ENCODE measurements around the gene WNT7A.

The WNT7A gene

GRCh38 chr3:13792051-13792490, 87.8 kb downstream of the WNT7A start:
- DNase-seq (ENCODE audit: low read depth), result no peak

GRCh38 chr3:13791198-13792050, 88.4 kb downstream of the WNT7A start:
- DNase-seq (ENCODE audit: low read depth), result no peak

DNA sequence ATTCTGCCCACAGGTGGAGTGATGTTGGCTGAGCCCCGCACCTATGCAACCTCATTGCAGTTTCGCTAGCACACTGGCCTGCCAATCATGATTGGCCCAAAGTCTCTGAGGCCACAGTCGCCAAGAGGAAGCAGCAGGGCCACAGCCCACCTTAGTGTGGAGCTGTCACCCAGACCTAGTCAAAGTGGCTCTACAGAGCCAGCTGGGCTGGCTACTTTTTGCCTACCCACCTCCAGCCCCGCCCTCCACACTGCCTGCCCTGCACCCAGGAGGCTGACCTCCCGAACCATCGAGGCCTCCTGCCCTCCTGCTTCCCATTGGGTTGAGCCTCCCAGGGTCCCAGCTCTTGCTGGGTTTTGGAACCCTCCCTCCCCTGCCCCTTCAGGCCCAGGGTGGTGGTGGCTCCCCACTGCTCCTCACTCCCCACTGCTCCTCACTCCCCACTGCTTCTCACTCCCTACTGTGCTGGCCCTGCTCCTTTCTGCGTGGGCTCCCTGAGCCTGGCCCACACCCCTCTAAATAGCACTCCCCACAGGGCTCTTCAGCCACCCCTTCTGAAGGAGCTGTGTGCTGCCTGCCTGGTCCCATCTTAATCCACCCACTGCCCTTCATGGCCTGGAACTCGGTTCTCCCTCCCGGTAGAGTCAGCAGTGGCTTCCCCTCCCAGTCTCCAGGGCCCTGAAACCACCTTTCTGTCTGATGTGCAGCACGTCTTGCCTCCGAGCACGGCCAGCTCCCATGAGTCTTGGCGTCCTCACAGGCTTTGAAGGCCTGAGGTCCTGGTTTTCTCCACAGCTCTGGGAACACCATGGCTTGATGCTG, 89.3 kb downstream of the WNT7A start:
- DNase-seq (ENCODE audit: low read depth), result no peak

DNA sequence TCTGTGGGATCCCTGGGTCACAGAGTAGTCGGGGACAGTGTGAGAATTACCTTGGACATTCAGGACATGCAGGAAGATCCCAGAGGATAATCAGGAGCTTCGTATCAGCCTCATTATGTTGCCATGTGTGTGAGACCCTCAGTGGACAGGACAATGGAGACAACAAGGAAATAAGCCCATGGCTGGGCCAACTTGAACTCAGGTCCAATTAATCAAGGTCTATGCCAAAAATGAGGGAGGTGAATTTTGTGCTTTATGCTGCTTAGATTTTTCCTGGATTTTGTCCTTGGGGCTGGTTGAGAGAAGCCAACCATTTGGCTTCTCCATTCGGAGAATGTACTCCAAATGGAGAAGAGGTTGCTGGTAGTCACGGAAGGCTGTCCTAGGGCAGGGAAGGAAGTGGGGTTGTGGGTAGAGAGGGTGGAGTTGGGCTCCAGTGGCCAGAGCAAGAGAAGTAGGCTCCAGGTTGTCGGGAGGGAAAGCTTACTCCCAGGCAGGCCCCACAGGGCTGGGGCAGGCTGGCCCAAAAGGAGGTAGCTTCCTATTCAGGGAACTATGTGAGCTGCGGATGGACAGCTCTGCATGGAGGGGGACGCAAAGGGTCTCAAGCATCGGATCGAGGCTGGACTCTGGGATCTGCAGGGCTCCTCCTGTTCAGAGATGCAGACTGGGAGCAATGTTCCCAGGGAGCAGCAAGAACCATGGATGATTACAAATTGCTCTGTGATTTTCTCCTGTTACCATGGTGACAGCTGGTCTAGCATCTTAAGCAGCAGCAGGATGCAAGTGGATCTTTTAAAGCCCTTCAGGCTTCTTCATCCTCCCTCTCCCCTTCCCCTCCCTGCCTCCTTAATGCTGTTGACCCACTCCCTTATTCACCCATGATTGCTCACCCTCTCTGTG, 91.1 kb downstream of the WNT7A start:
- DNase-seq (ENCODE audit: low read depth), result no peak

GRCh38 chr3:13787533-13788132, 92.2 kb downstream of the WNT7A start:
- DNase-seq (ENCODE audit: low read depth), result no peak

- no peak for DNase-seq (ENCODE audit: low read depth)
Measured at GRCh38 chr3:13786811-13787210, 93.1 kb downstream of the WNT7A start.

DNA sequence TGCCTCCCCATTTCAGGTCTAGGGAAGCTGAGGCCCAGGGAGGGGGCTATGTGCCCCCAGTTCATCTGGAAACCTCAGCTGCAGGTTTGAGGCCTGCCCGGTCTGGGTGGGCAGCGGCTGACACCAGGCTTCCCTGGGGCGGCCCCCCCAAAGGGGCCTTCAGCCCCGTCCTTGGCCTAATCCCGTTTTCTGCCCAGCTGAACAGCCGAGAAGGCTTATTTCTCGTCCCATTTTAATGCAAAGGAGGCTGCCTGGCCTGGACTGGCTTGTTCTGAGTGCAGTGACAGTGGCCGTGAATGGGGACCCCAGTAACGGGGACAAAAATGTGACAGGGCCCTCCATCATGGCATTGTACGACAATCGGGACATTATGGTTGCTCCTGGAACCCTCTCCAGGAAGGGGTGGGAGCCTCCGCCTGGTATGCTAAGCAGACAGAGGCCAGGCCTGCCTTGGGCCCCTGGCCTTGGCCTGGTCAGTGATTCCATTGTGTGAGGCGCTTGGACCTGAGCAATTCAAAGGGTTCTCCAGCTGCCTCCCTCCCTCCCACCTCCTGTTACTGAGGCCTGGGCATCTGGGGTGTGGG, 93.9 kb downstream of the WNT7A start:
- no peak for DNase-seq (ENCODE audit: low read depth)

- DNase-seq (ENCODE audit: low read depth), result no peak
Measured at GRCh38 chr3:13785351-13785750, 94.5 kb downstream of the WNT7A start.

DNA sequence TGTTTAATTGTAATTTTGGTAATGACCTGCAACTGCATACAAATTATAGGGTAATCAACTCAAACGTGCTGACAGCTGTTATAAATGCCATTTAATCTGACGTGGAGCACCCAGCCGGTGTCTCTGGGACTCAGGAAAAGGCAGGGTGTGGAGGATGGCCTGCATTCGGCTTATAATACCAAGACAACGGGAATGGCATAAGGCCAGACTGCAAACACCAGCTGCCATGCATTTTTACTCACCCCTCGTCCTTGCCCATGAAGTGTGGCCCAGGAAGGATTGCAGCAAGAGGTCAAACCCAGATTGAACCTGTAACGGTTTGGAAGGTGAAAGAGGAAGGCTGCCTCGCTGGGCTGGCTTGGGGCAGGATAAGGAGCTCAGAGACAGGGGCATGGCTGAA, 96.4 kb downstream of the WNT7A start:
- DNase-seq (ENCODE audit: low read depth), result no peak

DNA sequence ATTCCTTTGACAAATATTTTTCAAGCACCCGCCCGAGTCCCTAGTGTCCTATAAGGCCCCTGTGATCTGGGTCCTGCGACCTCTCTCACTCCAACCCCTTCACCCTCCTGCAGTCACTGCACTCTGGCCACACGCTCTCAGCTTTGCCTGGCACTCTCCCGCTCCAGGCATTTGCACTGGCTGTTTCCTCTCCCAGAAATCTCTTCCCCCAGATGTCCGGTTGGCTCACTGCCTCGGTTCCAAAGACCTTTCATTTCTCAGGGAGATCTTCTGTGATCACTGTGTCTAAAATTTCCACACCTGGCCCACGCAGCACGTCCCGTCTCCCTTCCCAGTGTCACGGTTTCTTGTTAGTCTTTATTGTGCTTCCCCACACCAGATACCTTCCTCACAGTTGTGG, 97.4 kb downstream of the WNT7A start:
- no peak for DNase-seq (ENCODE audit: low read depth)

DNA sequence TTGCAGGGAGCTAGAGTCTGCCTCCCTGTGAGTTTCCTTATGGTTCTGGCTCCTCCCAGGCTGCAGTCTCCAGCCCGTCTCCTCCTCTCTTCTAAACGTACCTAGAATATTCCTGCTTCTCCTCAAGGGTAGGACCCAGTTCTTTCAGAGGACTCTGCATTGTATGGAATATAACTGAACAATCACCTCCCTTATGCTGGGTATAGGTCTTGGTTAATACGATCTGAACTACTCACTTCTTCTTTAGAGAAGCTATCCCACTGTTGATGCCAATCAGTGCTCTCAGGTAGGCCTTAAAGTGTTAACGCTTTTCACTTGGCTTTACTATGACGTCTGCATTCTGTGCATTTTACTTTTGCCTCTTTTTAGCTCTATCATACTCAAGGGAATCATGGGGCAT, 98.5 kb downstream of the WNT7A start:
- no peak for DNase-seq (ENCODE audit: low read depth)

GRCh38 chr3:13780432-13781176, 99.3 kb downstream of the WNT7A start:
- no peak for DNase-seq (ENCODE audit: low read depth)

- no peak for DNase-seq (ENCODE audit: low read depth)
Measured at GRCh38 chr3:13776253-13777050, 103.4 kb downstream of the WNT7A start.

DNA sequence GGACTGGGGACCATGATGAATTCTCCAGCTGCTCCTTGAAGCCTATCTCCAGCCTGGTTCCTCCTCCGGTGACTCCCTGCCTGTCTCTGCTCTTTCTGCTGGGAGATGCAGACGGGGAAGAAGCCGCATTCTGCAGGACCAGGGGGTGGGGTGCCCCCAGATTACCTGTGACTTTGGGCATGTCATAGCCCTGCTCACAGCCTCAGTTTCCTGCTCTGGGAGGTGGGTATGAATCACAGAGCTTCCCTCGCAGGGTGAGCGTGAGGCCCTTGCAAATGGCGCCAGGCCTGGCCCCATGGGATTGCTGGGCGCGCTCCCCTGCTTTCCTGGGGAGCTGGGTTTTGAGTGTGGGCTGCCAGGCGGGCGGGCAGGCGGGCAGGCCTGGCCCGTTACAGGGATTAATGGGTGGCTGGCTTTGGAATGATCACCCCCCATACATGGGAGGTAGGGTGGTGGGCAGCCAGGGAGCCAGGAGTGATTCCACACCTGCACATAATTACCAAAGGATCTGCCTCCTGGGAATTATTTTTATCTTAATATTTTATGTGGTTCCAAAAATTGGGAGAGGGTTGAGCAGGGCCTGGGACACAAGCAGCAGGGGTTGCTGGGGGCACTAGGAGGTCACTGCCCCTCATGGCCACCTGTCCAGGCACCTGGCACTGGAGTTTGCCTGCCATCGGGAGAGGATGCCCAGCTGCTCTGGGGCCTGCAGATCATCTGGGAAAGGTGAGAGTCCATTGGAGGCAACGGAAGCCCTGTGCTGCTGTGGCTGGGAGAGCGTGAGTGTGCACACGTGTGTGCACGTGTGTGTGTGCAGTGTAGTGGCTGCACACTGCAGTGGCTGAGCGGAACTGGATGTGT, 106.8 kb downstream of the WNT7A start:
- DNase-seq (ENCODE audit: low read depth), result no peak

GRCh38 chr3:13772321-13772745, 107.5 kb downstream of the WNT7A start:
- no peak for DNase-seq (ENCODE audit: low read depth)

- DNase-seq (ENCODE audit: low read depth), result no peak
Measured at GRCh38 chr3:13771496-13771895, 108.4 kb downstream of the WNT7A start.

DNA sequence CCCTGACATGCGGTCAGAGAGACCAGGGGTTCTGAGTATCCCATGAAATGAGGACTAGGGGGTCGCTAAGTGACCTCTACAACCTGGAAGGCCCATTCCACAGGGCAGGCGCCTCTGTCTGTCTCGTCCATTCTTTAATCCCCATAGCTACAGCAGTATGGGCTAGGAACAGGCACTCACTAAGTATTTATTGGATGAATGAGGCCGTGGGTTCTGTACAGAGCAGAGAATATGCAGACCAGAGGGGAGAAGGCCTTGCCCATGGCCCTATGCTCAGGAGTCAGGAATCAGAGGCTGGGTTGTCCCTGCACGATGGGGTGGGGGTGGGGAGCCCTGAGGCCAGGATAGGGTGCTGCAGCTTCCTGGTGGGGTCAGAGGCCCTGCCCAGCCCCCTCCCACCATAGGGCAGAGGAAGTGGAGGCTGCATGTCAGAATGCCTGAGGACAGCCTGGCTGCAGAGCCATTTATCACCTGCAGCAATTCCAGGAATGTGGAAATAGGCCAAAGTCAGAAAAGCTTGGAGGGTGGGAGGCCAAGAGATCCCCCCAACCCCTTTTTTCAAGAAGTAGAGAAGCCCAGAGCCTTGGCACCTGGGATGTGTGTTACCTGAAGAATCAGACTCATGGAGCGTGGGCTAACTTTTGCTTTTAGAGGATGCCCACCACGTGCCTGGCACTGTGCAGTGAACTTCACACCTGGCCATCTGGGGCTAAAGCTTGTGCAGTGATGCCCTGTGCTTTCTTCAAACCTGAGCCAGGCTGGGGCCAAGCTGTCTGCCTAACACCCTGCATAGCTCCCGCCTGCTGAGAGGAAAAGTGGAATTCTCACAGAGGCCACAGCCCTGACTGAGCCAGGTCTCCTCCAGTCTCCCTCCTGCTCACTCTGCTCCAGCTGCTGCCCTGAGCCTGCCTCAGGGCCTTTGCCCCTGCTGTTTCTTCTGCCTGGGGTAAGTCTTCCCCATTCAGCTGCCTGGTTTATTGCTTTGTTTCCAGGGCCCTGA, 109.4 kb downstream of the WNT7A start:
- no peak for DNase-seq (ENCODE audit: low read depth)

All from stimulated activated CD8-positive, alpha-beta memory T cell treated with anti-CD3 and anti-CD28 coated beads, Interleukin-7, amount 100 ng/mL, for 24 hours (primary cell).